GM19328 (cell line): ENCODE results near the gene RIMS1.

Experiments used
- ATAC-seq: cut with Tn5 transposase; IDR thresholded peaks from one replicate; pipeline ENCODE4 v1.9.1; 2021; ENCODE audit warnings: mild to moderate bottlenecking, moderate library complexity; ENCODE audit not compliant: unreplicated experiment

The RIMS1 gene

DNA sequence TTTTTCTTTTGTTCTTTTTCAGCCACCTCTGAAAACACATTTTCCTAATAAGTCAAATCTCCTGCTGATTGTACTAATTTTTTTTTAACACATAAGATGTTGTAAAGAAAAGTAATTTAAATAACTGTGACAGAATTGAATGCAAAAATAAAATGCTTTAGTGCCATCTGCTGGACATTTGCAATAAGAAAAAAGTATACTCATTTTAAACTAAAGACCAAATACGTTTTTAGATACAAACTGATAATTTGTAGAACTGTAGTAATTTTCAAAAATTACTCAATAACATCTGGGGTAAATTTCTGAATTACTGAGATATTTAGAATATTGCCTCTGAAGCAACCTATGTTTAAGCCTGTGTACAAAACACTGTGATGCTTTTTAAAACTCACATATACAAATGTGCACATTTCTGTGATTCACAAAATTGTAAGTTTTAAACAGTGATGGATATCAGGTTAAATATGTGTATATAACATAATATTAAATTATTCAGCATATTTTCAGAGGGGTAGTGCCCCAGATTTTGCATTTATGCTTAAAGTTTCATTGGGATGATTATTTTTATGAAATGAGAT lies 198.7 kb downstream of the RIMS1 start:
- ATAC-seq, result no peak

DNA sequence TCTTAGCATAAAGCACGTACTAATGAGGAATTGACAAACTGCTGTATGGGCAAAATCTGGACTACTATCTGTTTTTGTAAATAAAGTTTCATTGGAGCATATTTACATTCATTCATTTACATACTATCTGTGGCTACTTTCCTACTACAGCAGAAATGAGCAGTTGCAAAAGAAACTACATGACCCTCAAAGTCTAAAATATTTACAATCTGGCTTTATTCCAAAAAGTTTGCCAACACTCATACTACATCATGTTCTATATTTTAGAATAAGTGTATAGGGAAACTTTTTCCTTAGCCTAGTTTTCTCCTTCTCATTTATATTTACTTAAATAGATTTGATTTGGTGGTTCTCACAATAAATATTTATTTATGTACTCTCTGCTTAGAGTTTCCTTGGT lies 208.2 kb downstream of the RIMS1 start:
- ATAC-seq, result no peak

DNA sequence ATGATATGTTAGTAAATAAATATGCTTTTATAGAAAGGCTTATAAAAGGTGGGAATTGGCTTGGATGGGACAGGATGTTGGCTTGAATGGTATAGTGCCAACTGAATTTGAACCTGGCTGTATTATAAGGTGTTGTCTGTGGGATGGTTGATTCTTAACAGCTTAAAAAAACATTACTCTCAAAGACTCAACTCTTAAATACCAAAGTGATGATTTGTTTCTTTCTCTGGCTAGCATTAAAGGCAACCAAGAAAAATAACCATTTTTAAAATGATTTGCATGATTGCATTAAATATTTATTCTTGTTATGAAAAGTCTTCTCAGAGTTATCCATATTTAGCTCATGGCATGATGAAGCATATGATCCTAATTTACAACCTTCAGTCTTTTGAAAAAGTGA lies 216.2 kb downstream of the RIMS1 start:
- ATAC-seq, result no peak

DNA sequence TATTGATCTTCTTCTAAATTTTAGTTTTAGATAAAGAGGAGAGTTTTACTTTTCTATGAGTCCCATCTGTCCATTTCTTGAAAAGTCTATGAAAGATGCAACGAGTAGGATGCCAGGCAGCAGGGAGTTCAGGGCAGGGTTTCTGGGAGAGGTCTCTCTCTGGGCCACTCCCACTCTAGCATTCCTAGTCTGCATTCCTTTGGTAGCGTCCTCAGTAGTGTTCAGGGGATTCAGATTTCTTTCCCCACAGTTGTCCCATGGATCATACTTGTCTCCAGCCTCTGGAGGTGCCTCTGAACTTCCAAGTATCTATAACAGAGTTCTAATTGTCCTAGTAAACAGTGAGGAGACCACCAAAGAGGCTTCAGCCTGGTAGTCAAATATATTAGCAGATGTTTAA lies 225.3 kb downstream of the RIMS1 start:
- no peak for ATAC-seq

DNA sequence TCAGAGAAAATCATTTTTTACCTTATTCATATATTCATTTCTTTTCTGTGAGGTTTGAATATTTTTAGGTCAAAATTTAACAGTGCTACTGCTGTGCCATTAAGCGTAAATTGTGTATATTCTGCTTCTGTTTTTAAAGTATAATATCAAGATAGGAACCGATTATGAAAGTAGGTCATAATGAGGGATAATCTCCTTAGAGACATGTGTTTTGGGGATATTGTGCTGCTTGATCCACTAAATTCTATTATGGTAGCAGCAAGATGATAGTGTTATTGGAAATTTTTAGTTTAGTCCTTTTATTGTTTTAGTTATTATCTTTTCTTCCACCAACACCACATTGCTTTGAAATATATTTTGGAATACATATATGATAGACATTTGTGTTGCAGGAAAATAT lies 244.0 kb downstream of the RIMS1 start:
- no peak for ATAC-seq

DNA sequence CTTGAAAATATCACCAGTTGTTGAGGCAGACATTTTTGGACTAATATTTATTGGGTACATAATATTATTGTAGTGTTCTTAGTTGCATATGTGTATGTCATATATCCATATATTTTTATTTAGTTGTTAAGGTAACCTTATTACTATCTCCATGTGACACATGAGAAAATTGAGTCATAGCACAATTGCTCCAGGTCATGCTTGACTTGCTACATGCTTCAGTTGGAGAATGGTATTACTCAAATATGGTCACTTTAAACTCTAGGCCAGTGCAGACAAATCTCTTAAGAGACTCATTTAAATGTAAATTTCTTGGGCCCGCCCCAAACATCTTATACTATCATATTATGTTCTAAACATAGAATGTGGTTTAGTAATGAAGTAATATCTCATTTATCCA lies 246.1 kb downstream of the RIMS1 start:
- ATAC-seq, result no peak

DNA sequence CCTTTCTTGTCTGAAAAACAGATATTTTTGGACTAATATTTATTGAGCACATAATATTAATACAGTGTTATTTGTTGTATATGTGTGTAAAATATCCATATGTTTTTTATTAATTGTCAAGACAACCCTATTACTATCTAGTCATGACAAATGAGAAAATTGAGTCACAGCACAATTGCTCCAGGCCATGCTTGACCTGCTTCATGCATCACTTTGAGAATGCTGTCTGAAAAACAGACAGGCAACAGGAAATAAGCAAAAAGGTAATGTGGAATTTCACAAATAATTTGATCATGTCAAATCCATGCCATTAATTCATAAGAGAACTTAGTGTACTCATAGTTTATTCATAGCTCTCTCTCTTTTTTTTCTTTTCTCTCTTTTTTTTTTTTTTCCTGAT lies 246.5 kb downstream of the RIMS1 start:
- no peak for ATAC-seq

DNA sequence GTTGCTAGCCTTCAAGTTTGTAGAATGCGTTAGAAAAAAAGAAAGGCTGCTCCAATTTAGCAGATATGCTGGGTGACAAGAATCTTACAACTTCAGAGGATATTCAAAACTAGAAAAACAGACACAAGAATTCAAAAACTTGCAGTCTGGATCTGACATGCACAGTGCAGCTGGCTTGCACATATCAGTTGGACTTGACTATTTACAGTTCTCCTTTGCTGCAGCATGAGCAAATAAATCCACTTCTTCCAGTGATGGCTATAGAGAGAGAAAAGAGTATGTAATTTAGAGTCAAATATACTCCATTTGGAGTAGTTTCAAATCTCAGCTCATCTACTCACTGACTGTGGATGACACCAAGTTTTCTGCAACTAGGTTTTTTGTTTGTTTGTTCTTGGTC lies 247.0 kb downstream of the RIMS1 start:
- ATAC-seq, result no peak

DNA sequence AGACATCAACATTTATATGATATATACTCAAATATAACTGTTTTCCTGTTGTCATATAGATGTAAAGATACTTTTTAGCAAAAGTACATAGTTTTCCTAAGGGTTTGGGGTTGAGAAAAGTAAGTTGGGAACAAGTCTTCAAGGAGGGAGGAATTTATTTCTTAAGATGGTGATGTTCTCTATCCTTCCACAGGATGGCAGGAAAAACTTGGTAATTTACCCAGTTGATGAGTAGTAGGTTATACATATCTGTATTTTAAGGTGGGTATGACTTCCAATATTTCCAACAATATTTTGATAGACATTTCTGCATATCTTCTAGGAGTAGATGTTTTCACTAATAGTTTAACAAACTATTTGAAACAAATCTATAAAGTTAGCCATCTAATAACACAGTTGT lies 254.4 kb downstream of the RIMS1 start:
- no peak for ATAC-seq

DNA sequence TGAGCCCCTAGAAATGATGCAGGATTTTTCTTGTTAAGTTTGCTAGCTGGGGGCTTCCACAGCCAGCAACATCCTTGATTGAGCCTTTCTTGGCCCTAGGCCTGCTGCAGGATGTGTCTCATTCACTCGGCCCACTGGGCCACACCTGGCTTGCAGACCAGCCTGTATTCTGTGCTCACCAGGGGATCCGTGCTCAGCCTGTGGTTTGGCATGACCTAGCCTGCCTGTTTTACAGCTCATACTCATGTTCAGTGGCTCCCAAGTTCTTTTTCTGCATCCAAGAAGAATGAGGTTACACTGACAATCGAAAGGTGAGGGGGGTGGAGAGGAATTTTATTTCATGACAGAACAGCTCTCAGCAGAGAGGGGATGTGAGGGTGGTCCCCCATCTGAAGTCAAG lies 263.4 kb downstream of the RIMS1 start:
- ATAC-seq, result no peak

DNA sequence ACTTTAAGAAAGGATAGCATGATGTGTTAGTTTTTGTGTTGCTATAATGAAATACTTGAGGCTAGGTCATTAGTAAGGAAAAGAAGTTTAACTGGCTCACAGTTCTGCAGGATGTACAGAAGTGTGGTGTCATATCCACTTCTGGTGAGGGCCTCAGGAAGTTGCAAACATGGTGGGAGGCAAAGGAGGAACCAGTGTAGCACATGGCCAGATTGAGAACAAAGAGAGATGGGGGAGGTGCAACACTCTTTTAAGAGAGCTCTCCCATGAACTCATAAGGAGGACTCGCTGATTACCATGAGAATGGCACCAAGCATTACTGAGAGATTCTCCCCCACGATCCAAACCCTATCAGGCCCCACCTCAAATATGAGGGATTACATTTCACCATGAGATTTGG lies 265.4 kb downstream of the RIMS1 start:
- no peak for ATAC-seq

DNA sequence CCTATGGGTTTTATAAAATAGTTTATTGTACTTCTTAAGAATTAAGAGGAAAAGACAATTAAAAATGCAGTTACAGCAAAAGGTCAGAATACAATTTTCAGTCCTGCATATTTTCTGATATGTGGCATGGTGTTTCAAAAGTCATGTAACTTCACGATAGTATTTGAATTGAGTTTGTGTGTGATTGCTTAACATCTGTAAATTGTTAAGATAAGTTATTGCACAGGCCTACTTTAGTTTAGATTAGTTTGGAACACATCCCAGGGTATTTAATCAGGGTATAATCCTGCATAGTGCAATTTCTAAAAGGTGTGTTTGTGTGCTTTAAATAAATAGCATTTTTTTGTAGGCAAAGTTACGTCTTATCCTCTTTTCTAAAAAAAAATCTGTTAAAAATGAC lies 289.6 kb downstream of the RIMS1 start:
- ATAC-seq, result no peak

DNA sequence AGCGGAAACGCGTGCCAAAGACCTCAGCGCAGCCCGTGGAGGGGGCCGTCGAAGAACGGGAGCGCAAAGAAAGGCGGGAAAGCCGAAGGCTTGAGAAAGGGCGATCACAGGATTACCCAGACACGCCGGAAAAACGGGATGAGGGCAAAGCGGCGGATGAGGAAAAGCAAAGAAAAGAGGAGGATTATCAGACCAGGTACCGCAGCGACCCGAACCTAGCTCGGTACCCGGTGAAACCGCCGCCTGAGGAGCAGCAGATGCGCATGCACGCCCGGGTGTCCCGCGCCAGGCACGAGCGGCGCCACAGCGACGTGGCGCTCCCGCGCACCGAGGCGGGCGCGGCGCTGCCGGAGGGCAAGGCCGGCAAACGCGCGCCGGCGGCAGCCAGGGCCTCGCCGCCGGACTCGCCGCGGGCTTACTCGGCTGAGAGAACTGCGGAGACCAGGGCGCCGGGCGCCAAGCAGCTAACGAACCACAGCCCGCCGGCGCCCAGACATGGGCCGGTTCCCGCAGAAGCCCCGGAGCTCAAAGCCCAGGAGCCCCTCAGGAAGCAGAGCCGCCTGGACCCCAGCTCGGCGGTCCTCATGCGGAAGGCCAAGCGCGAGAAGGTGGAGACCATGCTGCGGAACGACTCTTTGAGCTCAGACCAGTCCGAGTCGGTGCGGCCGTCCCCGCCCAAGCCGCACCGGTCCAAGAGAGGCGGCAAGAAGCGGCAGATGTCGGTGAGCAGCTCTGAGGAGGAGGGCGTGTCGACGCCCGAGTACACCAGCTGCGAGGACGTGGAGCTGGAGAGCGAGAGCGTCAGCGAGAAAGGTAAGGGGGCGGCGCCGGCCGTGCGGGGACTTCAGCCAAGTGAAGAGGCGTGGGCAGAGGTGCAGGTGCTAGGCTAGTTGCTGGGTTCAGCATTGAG lies 296.2 kb downstream of the RIMS1 start:
- peak; percentile 67 for ATAC-seq

DNA sequence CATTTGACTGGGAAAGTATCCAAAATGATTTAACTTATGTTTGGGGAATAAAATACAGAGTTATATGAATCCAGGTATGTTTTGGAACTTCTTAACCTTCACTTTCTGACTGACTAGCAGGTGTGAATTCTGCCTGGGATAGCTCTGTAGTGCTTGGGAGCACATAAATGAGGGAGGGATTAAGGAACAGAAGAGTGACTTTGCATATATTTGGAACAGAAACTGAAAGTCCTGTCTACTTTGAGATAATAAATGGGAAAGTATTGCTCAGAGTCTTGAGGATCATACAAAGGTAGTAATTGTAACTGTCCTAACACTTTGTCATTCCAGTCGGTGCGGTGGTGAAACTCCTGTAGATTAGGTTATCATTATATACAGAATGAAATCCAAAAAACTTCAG lies 317.6 kb downstream of the RIMS1 start:
- no peak for ATAC-seq

DNA sequence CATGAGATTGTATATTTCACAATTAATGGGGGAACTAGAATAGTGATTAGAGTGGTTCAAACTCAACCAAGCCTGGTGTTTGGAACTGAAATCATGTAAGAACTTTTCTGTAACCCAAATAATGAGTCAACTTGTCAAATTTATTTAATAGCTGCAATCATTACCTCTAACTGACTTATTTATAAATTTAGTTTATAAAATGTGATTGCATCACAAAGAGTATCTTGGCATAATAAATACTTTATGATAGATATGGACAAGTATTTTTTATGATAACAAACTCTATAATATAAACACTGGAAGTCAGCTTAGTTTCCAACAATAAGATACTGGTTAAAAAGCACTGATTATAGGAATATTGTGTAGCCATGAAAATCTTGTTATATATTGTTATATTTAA lies 319.1 kb downstream of the RIMS1 start:
- no peak for ATAC-seq

DNA sequence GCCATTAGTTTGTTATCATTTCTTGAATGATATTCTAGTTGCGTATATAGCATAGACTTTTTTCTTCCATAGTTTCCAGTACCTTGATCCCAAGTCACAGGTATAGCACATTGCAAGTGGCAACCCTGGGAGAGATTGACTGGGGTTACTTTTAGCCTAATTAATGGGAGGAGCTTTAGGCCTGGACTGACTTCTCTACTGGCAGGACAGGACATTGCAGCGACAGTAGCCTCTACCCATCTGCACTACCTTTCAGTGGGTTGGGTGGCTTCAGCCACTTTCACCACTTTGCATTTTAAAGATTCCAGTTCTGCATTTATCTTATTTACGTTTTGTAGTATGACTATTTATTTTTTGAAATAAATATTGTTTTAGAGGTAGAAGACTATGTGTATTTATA lies 320.3 kb downstream of the RIMS1 start:
- no peak for ATAC-seq

DNA sequence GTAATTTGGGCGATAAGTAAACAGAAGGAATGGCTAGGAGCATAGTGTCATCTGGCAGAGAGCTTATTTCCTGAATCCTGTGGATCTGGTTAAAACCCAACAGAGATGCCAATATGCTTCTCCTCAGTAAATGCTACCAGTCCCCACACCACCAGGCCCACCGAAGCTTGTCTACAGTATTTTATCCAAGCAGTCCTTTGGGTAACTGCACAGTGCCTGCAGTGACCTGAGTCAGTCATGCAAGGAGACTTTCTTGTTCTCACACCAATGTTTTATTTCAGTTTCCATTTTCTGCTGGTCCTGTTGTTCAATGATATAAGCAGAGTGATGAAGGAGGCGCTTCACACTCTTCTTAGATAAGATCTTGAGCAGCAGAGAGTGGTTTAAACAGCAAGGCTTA lies 326.3 kb downstream of the RIMS1 start:
- no peak for ATAC-seq

DNA sequence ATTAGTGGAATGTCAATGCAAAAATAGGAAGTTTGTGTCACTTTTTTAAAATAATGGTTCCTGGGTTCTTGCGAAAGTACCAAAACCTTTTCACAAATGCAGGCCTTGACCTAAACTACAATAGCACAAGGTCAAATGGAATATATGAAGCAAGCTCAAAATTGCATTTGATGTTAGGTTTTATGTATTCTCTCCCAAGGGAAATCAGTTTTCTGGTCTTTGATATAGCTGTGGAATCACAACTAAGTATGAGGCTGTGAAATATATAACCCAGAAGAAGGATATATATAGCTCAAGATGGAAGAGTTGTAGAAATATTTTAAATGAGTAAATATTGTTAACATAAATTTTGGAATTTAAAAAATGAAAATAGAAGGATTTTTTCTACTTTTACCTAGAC lies 327.3 kb downstream of the RIMS1 start:
- no peak for ATAC-seq

DNA sequence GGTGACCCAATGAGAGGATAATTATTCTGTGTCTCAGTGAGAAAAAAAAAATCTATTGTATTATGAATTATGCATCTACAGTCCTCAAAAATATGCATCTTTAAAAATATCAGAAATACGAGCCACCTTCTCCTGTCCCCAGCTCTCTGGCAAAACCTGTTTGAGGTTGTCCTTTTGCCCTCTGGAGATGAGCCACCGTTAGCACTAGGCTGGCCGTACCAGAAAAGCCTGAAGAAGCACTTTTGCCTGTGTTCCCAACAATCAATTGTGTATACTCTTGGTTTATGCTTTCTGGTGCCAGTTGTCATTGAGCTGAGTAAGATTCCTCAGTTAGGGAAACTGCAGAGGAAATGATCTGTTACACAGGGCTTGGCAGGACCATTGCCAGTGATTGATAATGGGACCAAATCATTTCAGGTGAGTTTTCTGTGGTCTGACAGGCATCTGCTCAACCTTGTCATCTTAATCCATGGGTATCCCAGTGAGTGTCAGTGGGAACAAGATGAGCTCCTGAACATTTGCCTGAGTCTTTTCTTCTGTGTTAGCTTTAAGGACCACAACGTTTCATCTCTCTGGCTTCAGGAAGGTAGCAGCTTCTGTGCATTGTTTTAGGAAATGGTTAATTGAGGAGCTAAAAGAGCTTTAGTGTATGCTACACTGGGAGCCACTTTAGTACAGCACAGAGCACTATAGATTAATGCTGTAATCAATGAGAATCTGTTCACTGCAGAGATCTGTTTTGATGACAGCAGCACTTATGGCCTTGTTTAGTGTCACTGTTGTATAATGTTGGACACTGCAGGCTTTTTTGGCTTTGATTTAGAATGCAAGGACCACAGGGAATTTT lies 330.1 kb downstream of the RIMS1 start:
- ATAC-seq, result no peak

DNA sequence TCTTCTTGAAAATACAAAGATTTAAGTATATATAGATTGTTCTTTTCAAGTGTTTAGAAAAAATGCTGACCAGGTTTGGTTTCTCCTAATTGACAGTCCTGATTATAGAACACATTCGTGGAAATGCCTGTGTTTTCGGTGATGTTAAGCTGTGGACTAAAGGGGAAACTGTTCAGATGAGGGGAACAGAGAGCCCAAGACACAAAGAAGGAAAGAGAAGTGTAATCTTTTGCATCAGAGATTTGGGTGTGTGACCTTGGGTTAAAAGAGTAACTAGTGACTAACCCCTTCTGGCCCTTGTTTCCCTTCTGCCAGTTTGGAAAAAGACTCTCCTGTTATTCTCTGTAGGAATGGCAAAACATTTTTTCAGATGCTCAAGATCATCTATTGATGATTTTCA lies 331.3 kb downstream of the RIMS1 start:
- ATAC-seq, result no peak

DNA sequence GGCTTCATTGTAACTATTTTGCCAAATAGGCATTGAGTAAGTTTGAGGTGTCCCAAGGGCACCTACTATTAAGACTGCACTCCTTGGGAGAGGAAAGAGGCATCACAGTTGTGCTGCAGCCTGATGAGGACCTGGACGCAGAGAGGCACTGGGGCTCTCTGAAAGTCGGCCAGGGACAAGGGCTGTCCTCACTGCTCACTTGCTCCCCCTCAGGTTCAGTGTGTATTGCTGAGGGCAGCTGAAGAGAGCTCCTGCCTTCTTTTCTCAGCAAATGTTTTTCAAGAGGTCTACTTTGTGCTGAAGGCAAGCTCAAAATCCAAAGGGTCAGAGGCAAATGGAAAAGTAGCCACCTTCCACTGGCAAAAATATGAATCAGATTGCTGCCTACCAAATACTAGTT lies 331.8 kb downstream of the RIMS1 start:
- peak; percentile 80 for ATAC-seq

DNA sequence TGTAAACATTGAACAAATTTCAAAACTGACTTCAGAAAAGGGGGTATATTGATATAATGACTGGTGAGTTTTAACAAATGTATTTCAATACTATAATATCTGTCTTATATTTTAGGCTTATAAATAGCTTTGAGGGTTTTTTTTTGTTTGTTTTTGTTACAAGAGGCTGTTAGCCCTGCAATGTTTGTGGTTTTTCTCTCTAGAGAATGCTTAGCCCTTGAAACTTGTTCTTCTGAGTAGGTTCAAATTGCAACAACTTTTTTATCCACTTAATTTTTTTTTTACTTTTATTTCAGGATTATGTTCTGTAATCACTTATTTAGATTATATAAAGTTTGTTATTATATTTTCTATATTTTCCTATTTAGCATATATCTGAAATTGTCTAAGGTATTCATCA lies 333.2 kb downstream of the RIMS1 start:
- ATAC-seq, result no peak
